ENCODE results near the gene ZNF780A.

Gene ZNF780A

GRCh38 chr19:40090241-40091204 is at the start of gene ZNF780A:
Gene ZNF780A, minus strand, starts transcription at chr19:40090943. Its CDS starts 6,190 bp downstream, at chr19:40084753.
- Histone ChIP-seq H3K4me3 (ENCODE audit: low read depth, low read length) (peak within 1 kb of the TSS; percentile 51), H3K4me1 (ENCODE audit: control insufficient read depth, insufficient read depth, low read length) (peaks cover 16% of the 10 kb centered on the region), H3K36me3 (ENCODE audit: control insufficient read depth in 2 of 2, insufficient read depth in 1 of 2, low read length in 2 of 2) (peaks cover 6 to 19% of the 10 kb centered on the region in 2 experiments), H3K27ac (ENCODE audit: extremely low read depth, low read depth, low read length) (peak within 1 kb of the TSS; percentile 87), H3K9me3 (ENCODE audit: control insufficient read depth, insufficient read depth, low read depth, low read length) (peaks cover 4% of the 10 kb centered on the region; the same call in 1 of the 2 replicates)
- CTCF ChIA-PET = interaction anchor here (0.6 to 1.2 kb wide), 7 partner anchors 15 to 589 kb away, joined by 3 to 6 read pairs (median 4); no protein-coding TSS in a partner anchor
- POLR2A ChIA-PET = interaction anchor here (0.6 to 2.3 kb wide), 24 partner anchors 11 to 1400 kb away, joined by 3 to 23 read pairs (median 4); partner anchors contain the start of genes DYRK1B, FBL, PSMC4 and RPS16
- TF ChIP-seq ZNF530 (tag by site-specific recombination; IDR thresholded peaks at IDR 0.05; ENCODE audit: low read depth) = no peak
- TF ChIP-seq ZNF768 (tag by site-specific recombination; IDR thresholded peaks at IDR 0.05) = no peak
- TF ChIP-seq KLF7 (tag by site-specific recombination; IDR thresholded peaks at IDR 0.05; ENCODE audit: borderline replicate concordance) = no peak; the same call in 1 of the 2 replicates
- TF ChIP-seq PRDM1 (tag by site-specific recombination; IDR thresholded peaks at IDR 0.05) = peak; percentile 74; the same call in 1 of the 2 replicates
- TF ChIP-seq PRDM10 (tag by site-specific recombination; IDR thresholded peaks at IDR 0.05) = peak; percentile 85
- TF ChIP-seq ZSCAN23 (tag by site-specific recombination; IDR thresholded peaks at IDR 0.05) = 0 out of 2 replicates have a peak, but pooled peaks have one; percentile 54
- TF ChIP-seq ZNF645 (tag by site-specific recombination; IDR thresholded peaks at IDR 0.05) = peak; percentile 89; the same call in 1 of the 2 replicates
- TF ChIP-seq ZNF324 (tag by site-specific recombination; IDR thresholded peaks at IDR 0.05) = peak; percentile 96; the same call in 1 of the 2 replicates
- no peak for TF ChIP-seq ZNF776 (tag by site-specific recombination; IDR thresholded peaks at IDR 0.05; ENCODE audit: borderline replicate concordance)
- TF ChIP-seq ZNF426 (tag by site-specific recombination; IDR thresholded peaks at IDR 0.05) = no peak
- peak; percentile 97 for TF ChIP-seq KLF16 (tag by site-specific recombination; IDR thresholded peaks at IDR 0.05)
- no peak; the same call in 1 of the 2 replicates for TF ChIP-seq ZNF585B (tag by site-specific recombination; IDR thresholded peaks at IDR 0.05)
- peak; percentile 82 for TF ChIP-seq ZNF549 (tag by site-specific recombination; IDR thresholded peaks at IDR 0.05)
- TF ChIP-seq BCL11B (tag by site-specific recombination; IDR thresholded peaks at IDR 0.05; ENCODE audit: low read depth) = peak; percentile 98
- TF ChIP-seq ZNF416 (tag by site-specific recombination; IDR thresholded peaks at IDR 0.05) = 0 out of 2 replicates have a peak, but pooled peaks have one; percentile 73
- no peak for TF ChIP-seq KLF10 (tag by site-specific recombination; IDR thresholded peaks at IDR 0.05)
- no peak for TF ChIP-seq ZNF350 (tag by site-specific recombination; IDR thresholded peaks at IDR 0.05)
- no peak for TF ChIP-seq ZNF202 (tag by site-specific recombination; IDR thresholded peaks at IDR 0.05; ENCODE audit: borderline replicate concordance)
- 0 out of 2 replicates have a peak, but pooled peaks have one; percentile 63 for TF ChIP-seq ZNF138 (tag by site-specific recombination; IDR thresholded peaks at IDR 0.05; ENCODE audit: borderline replicate concordance)
- peak; percentile 96 for TF ChIP-seq SP7 (tag by site-specific recombination; IDR thresholded peaks at IDR 0.05)
- TF ChIP-seq ZNF18 (tag by site-specific recombination; IDR thresholded peaks at IDR 0.05) = no peak; the same call in none of the 2 replicates
- TF ChIP-seq ZEB2 (tag by site-specific recombination; IDR thresholded peaks at IDR 0.05) = peak; percentile 90
- 0 out of 2 replicates have a peak, but pooled peaks have one; percentile 6 for TF ChIP-seq ZNF19 (tag by site-specific recombination; IDR thresholded peaks at IDR 0.05; ENCODE audit: low read depth)
- TF ChIP-seq ZNF777 (tag by site-specific recombination; IDR thresholded peaks at IDR 0.05; ENCODE audit: borderline replicate concordance) = peak; percentile 100
- no peak for TF ChIP-seq ZNF624 (tag by site-specific recombination; IDR thresholded peaks at IDR 0.05)
- TF ChIP-seq ZNF791 (tag by site-specific recombination; IDR thresholded peaks at IDR 0.05) = no peak
- peak; percentile 61 for TF ChIP-seq SP2 (tag by site-specific recombination; IDR thresholded peaks at IDR 0.05)
- TF ChIP-seq KLF1 (tag by site-specific recombination; IDR thresholded peaks at IDR 0.05) = peak; percentile 62; the same call in 1 of the 2 replicates
- no peak for TF ChIP-seq ZNF747 (tag by site-specific recombination; IDR thresholded peaks at IDR 0.05)
- no peak; the same call in 1 of the 2 replicates for TF ChIP-seq ZNF184 (tag by site-specific recombination; IDR thresholded peaks at IDR 0.05)
- no peak; the same call in 1 of the 2 replicates for TF ChIP-seq IKZF3 (tag by site-specific recombination; IDR thresholded peaks at IDR 0.05)
- no peak for TF ChIP-seq GLI4 (tag by site-specific recombination; IDR thresholded peaks at IDR 0.05)

Measured in HEK293 (cell line).